ENCODE data around the gene OGG1. TPM values are rescaled to one million over a fixed set of nuclear protein-coding genes. Genes with fewer than 3 reads are reported as not detected.

OGG1 gene
- total and polyA plus RNA-seq, 9 of the 15 experiments (the other 6 are each of a cell fraction or from before 2014, with no cell fraction given), result 6.6 to 33.0 (median 24.4) TPM

DNA sequence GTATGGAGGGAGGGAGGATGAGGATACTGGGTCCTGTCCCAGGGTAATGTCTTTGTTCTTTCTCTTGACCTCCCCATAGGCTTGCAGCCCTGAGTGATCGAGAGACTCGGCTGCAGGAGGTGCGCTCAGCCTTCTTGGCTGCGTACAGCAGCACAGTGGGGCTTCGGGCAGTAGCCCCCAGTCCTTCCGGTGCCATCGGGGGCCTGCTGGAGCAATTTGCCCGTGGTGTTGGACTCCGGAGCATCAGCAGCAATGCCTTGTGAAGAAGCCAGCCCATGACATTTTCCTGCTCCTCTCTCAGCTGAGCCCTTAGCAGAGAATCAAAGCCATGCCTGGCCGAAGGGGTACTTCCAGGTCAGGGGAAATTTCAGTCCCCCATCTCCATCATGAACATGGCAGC lies 48.0 kb upstream of the OGG1 start (continued):
- TF ChIP-seq TAF15 (IDR thresholded peaks at IDR 0.05; ENCODE audit: low read depth, low read length) (no peak), ZNF197 (CRISPR knock-in tag; IDR thresholded peaks at IDR 0.05; ENCODE audit: low read depth) (no peak), ZNF589 (CRISPR knock-in tag; IDR thresholded peaks at IDR 0.05; ENCODE audit: low read depth) (no peak)
- TF ChIP-seq, protein P1, sequence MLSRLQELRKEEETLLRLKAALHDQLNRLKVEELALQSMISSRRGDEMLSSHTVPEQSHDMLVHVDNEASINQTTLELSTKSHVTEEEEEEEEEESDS (CRISPR knock-in tag; IDR thresholded peaks at IDR 0.05), result no peak

DNA sequence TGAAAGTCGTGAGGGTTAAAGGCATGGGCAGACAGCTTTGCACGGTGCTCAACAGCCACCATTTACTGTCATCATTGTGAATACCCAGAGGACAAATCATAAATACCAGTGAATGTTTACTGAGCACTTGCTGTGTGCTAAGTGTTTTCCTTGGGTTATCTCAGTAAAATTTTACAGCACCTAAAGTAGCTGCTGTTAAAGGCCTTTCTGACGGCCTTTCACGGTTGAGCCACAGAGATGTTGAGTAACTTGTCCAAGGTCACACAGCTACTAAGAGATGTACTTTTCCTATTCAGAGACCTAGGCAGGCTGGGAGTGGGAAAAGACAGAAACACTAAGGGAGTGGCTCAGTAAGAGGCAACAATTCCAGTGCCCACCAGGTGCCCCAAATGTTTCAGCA lies 46.5 kb upstream of the OGG1 start:
- FAIRE-seq (no peak), DNase-seq (ENCODE audit: extremely low read depth in 1 of 4, low spot score in 3 of 4) (no peak), ATAC-seq (no peak)
- in situ Hi-C loops (cut with MboI), result no loop called here
- Histone ChIP-seq H3K4me2 (ENCODE audit: insufficient read depth, low read length) (no peak overlapping the region), H2AFZ (ENCODE audit: low read depth, low read length) (no peak overlapping the region), H3K27me3 (ENCODE audit: control insufficient read depth in 2 of 2, insufficient read depth in 2 of 2, low read length in 2 of 2) (0 out of 5 replicates have a peak, but pooled peaks cover 0 to 5% of the 10 kb centered on the region in 2 experiments), H3K9me1 (ENCODE audit: control insufficient read depth, insufficient read depth, low read length) (no peaks in the 10 kb centered on the region), H4K20me1 (replicated peaks; ENCODE audit: control insufficient read depth, insufficient read depth, low read length) (no peaks in the 10 kb centered on the region), H3K9ac (ENCODE audit: insufficient read depth in 1 of 2, low read depth in 2 of 2, low read length in 2 of 2) (no peak overlapping the region), H3K4me3 (no peak overlapping the region), H3K27ac (ENCODE audit: extremely low read depth, low read depth, low read length) (no peak overlapping the region), H3K9me3 (replicated peaks; ENCODE audit: control insufficient read depth, insufficient read depth, low read depth, low read length) (no peaks in the 10 kb centered on the region), H3K79me2 (ENCODE audit: control insufficient read depth, insufficient read depth, low read length) (no peaks in the 10 kb centered on the region), H3K4me1 (replicated peaks in 1 of 2; ENCODE audit: control insufficient read depth in 2 of 2, insufficient read depth in 2 of 2, low read length in 2 of 2) (peaks cover 8 to 18% of the 10 kb centered on the region in 2 experiments; a peak in 4 of 5 replicates), H3K36me3 (ENCODE audit: control insufficient read depth, insufficient read depth, low read length) (peaks cover 12% of the 10 kb centered on the region; the same call in 1 of the 3 replicates)
- no TSS peak for BruUV-seq (replicated peaks)
- ChIA-PET CTCF (ENCODE audit: low intra/inter-chr PET ratio) (no interaction called here), POLR2A (interaction anchor here (1.0 to 1.7 kb wide), 2 partner anchors 13 to 27 kb away, joined by 3 to 8 read pairs; no protein-coding TSS in a partner anchor)
- peak; percentile 18; the same call in 1 of the 2 replicates for TF ChIP-seq ZBTB33 (CRISPR knock-in tag; IDR thresholded peaks at IDR 0.05)
- peak; percentile 48 for TF ChIP-seq ZFP36 (IDR thresholded peaks at IDR 0.05; ENCODE audit: low read depth, low read length, partially characterized antibody)
- peak; percentile 73 for TF ChIP-seq RBM25 (IDR thresholded peaks at IDR 0.05; ENCODE audit: low read depth, low read length, severe bottlenecking)
- TF ChIP-seq BCOR (IDR thresholded peaks at IDR 0.05), result peak; percentile 51; the same call in 1 of the 2 replicates
- no peak for TF ChIP-seq ZNF165 (CRISPR knock-in tag; IDR thresholded peaks at IDR 0.05; ENCODE audit: borderline replicate concordance)
- TF ChIP-seq ZNF184 (CRISPR knock-in tag; IDR thresholded peaks at IDR 0.05), result no peak
- intact Hi-C loops (cut with micrococcal nuclease), result no loop called here
- 76% methylated on average over 4 of the region's 4 CpGs for WGBS (ENCODE audit: insufficient coverage, low coverage, missing lambda C conversion rate)
